GM12878 (cell line): Measurements from ENCODE around the gene AVL9. TPM values are rescaled to one million over a fixed set of nuclear protein-coding genes. Genes with fewer than 3 reads are reported as not detected.
A peak's percentile ranks its signal among the peaks of the same experiment; 100 is the strongest.

Source experiments
- CREB1 ChIP-seq: IDR thresholded peaks from 2 replicates; pipeline ENCODE4 v1.6.1; 2012; ENCODE audit warnings: low read depth, mild to moderate bottlenecking, inconsistent platforms
- DPF2 ChIP-seq: fragments of 450-650 bp; IDR thresholded peaks from 2 replicates; pipeline ENCODE4 v1.6.1; 2017; ENCODE audit warnings: mild to moderate bottlenecking
- E2F4 ChIP-seq: IDR thresholded peaks from 2 replicates; pipeline ENCODE4 v1.6.1; 2012; ENCODE audit warnings: low read depth, low read length, improper control_type of control experiment
- ETV6 ChIP-seq, 2 experiments: fragments of 450-650 bp in 1 of 2; IDR thresholded peaks in 1 of 2; conservative IDR thresholded peaks in 1 of 2; 2 replicates each; pipeline ENCODE4 v1.6.1; 2014; ENCODE audit warnings: antibody characterized with exemption in 1 of 2, borderline replicate concordance in 1 of 2, low read depth in 1 of 2, mild to moderate bottlenecking in 1 of 2, moderate library complexity in 1 of 2
- IRF4 ChIP-seq: IDR thresholded peaks from 2 replicates; pipeline ENCODE4 v1.6.1; 2011; ENCODE audit warnings: low read depth, low read length
- MEF2A ChIP-seq: IDR thresholded peaks from 2 replicates; pipeline ENCODE4 v1.6.1; 2011; ENCODE audit warnings: low read depth, mild to moderate bottlenecking, low read length, moderate library complexity; ENCODE audit not compliant: insufficient read depth
- NR2C1 ChIP-seq: fragments of 450-650 bp; IDR thresholded peaks from 2 replicates; pipeline ENCODE4 v1.6.1; 2017; ENCODE audit warnings: antibody characterized with exemption, mild to moderate bottlenecking, moderate library complexity
- NR2C2 ChIP-seq: IDR thresholded peaks from 2 replicates; pipeline ENCODE4 v1.6.1; 2011; ENCODE audit warnings: borderline replicate concordance, low read depth; ENCODE audit not compliant: control insufficient read depth, insufficient read length
- NRF1 ChIP-seq: conservative IDR thresholded peaks from 2 replicates; pipeline ENCODE4 v1.6.1; 2011; ENCODE audit warnings: mild to moderate bottlenecking, low read depth, low read length, improper control_type of control experiment
- POU2F2 ChIP-seq: IDR thresholded peaks from 3 replicates; pipeline ENCODE4 v1.6.1; 2011; ENCODE audit warnings: low read depth, mild to moderate bottlenecking, low read length, borderline replicate concordance
- RBBP5 ChIP-seq: fragments of 200-600 bp; sonication (generic); conservative IDR thresholded peaks from 2 replicates; pipeline ENCODE4 v1.6.1; 2016
- RELA ChIP-seq: fragments of 450-650 bp; IDR thresholded peaks from 2 replicates; pipeline ENCODE4 v1.8.0; 2014; ENCODE audit warnings: borderline replicate concordance; ENCODE audit not compliant: partially characterized antibody
- SMC3 ChIP-seq: IDR thresholded peaks from 2 replicates; pipeline ENCODE4 v1.6.1; 2011; ENCODE audit warnings: low read length, improper control_type of control experiment, borderline replicate concordance
- TBL1XR1 ChIP-seq: IDR thresholded peaks from 2 replicates; pipeline ENCODE4 v1.6.1; 2012; ENCODE audit warnings: low read depth, low read length, improper control_type of control experiment
- WRNIP1 ChIP-seq: IDR thresholded peaks from 2 replicates; pipeline ENCODE4 v1.6.1; 2011; ENCODE audit warnings: low read depth, low read length, improper control_type of control experiment, borderline replicate concordance
- ZBED1 ChIP-seq: IDR thresholded peaks from 2 replicates; pipeline ENCODE4 v1.6.1; 2016; ENCODE audit warnings: borderline replicate concordance
- polyA plus RNA-seq, 11 experiments: library from polyadenylated mRNA; depleted of rRNA in 4 of 11; unstranded in 6 of 11; stranded (reverse) in 5 of 11; fragments of >200 nt; fragmentation: Nextera tagmentation in 4 of 11; fragmentation: Illumina TruSeq in 1 of 11; extraction: Ambion mirVana in 4 of 11; extraction: Trizol in 1 of 11; gene quantifications; 1 replicate in 1 of 11; 2 replicates in 10 of 11; pipeline versions ENCODE4 v1.2.1 to v1.2.3, GENCODE V29; 2011 to 2016; ENCODE audit warnings: inconsistent platforms in 2 of 11, missing spikeins in 2 of 11, low read depth in 1 of 11
- total RNA-seq, 4 experiments: library from RNA; depleted of rRNA in 3 of 4; stranded (reverse); fragments of >200 nt in 3 of 4; fragmentation: Illumina TruSeq in 1 of 4; extraction: Trizol in 1 of 4; gene quantifications; 2 replicates each; pipeline versions ENCODE4 v1.2.1 to v1.2.3, GENCODE V29; 2013 to 2021
- TF ChIP-seq, protein P1 (sequence below): fragments of 450-650 bp; formaldehyde crosslinking; IDR thresholded peaks from 2 replicates; pipeline ENCODE4 v1.4.0; 2022; ENCODE audit warnings: mild to moderate bottlenecking, moderate library complexity
- TF ChIP-seq, protein P2 (sequence below): IDR thresholded peaks from 2 replicates; pipeline ENCODE4 v1.6.1; 2011; ENCODE audit warnings: low read depth, mild to moderate bottlenecking, low read length, moderate library complexity, borderline replicate concordance; ENCODE audit errors: extremely low read depth
- TF ChIP-seq, protein P3 (sequence below): fragments of 450-650 bp; IDR thresholded peaks from 2 replicates; pipeline ENCODE4 v1.6.1; 2017; ENCODE audit warnings: mild to moderate bottlenecking
- TF ChIP-seq, protein P4 (sequence below): fragments of 450-650 bp; IDR thresholded peaks from 2 replicates; pipeline ENCODE4 v1.6.1; 2018; ENCODE audit warnings: mild to moderate bottlenecking, low read depth, moderate library complexity; ENCODE audit not compliant: partially characterized antibody

Gene AVL9
- total and polyA plus RNA-seq, 10 of the 15 experiments (the other 5 are each of a cell fraction or from before 2014, with no cell fraction given), result 4.5 to 41.6 (median 20.1) TPM

DNA sequence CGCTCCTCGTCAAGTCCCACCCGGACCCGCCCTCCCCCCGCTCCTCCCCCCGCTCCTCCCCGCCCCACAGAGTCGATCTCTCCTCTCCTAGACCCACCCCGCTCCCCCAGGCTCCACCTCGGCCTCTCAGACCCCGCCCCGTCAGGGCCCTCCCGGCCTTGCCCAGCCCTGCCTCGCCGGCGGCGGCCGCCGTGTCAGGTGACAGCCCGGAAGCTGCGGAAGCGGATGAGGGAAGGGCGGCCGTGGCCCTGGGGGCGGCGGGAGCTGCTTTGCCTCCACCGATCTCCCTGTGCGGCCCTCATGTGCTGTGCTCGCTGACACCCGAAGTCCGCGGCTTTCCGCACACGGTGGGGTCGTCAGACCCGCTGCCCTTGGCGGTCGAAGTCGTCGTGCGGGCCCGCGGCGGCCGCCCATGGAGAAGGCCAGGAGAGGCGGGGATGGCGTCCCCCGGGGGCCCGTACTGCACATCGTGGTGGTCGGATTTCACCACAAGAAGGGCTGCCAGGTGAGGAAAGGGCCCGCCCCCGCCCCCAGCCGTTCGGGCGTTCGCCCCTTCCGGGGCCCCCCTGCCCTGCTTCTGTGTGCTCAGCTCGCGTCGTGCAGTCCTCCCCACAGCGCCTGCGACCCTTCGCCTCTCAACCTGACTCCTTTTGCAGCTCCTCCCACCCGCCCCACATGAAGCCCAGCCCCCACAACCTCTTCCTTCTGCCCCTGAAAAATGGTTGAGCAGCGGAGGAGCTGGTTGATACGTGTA is at the start of gene AVL9 (continued):
- TF ChIP-seq, protein P1, sequence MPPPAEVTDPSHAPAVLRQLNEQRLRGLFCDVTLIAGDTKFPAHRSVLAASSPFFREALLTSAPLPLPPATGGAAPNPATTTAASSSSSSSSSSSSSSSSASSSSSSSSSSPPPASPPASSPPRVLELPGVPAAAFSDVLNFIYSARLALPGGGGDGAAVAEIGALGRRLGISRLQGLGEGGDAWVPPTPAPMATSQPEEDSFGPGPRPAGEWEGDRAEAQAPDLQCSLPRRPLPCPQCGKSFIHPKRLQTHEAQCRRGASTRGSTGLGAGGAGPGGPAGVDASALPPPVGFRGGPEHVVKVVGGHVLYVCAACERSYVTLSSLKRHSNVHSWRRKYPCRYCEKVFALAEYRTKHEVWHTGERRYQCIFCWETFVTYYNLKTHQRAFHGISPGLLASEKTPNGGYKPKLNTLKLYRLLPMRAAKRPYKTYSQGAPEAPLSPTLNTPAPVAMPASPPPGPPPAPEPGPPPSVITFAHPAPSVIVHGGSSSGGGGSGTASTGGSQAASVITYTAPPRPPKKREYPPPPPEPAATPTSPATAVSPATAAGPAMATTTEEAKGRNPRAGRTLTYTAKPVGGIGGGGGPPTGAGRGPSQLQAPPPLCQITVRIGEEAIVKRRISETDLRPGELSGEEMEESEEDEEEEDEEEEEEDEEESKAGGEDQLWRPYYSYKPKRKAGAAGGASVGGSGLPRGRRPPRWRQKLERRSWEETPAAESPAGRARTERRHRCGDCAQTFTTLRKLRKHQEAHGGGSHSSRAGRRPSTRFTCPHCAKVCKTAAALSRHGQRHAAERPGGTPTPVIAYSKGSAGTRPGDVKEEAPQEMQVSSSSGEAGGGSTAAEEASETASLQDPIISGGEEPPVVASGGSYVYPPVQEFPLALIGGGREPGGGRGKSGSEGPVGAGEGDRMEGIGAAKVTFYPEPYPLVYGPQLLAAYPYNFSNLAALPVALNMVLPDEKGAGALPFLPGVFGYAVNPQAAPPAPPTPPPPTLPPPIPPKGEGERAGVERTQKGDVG, result no peak
- peak; percentile 29; the same call in 1 of the 2 replicates for TF ChIP-seq CREB1
- TF ChIP-seq WRNIP1, result no peak
- TF ChIP-seq MEF2A, result no peak
- TF ChIP-seq TBL1XR1, result no peak; the same call in 1 of the 2 replicates
- no peak for TF ChIP-seq SMC3
- TF ChIP-seq ETV6 (conservative IDR thresholded peaks at IDR 0.05 in 1 of 2, IDR thresholded peaks at IDR 0.05 in 1 of 2; ENCODE audit: borderline replicate concordance in 1 of 2, low read depth in 1 of 2), result peak in 1 of 2 experiments; percentile 48; a peak in 1 of 4 replicates
- TF ChIP-seq DPF2, result peak; percentile 89
- no peak for TF ChIP-seq RBBP5
- TF ChIP-seq, protein P2, sequence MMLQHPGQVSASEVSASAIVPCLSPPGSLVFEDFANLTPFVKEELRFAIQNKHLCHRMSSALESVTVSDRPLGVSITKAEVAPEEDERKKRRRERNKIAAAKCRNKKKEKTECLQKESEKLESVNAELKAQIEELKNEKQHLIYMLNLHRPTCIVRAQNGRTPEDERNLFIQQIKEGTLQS, result peak; percentile 49; the same call in 1 of the 2 replicates
- TF ChIP-seq RELA, result peak; percentile 64
- no peak for TF ChIP-seq E2F4
- TF ChIP-seq NRF1, result no peak
- no peak for TF ChIP-seq NR2C2
- TF ChIP-seq, protein P3, sequence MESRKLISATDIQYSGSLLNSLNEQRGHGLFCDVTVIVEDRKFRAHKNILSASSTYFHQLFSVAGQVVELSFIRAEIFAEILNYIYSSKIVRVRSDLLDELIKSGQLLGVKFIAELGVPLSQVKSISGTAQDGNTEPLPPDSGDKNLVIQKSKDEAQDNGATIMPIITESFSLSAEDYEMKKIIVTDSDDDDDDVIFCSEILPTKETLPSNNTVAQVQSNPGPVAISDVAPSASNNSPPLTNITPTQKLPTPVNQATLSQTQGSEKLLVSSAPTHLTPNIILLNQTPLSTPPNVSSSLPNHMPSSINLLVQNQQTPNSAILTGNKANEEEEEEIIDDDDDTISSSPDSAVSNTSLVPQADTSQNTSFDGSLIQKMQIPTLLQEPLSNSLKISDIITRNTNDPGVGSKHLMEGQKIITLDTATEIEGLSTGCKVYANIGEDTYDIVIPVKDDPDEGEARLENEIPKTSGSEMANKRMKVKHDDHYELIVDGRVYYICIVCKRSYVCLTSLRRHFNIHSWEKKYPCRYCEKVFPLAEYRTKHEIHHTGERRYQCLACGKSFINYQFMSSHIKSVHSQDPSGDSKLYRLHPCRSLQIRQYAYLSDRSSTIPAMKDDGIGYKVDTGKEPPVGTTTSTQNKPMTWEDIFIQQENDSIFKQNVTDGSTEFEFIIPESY, result no peak
- TF ChIP-seq, protein P4, sequence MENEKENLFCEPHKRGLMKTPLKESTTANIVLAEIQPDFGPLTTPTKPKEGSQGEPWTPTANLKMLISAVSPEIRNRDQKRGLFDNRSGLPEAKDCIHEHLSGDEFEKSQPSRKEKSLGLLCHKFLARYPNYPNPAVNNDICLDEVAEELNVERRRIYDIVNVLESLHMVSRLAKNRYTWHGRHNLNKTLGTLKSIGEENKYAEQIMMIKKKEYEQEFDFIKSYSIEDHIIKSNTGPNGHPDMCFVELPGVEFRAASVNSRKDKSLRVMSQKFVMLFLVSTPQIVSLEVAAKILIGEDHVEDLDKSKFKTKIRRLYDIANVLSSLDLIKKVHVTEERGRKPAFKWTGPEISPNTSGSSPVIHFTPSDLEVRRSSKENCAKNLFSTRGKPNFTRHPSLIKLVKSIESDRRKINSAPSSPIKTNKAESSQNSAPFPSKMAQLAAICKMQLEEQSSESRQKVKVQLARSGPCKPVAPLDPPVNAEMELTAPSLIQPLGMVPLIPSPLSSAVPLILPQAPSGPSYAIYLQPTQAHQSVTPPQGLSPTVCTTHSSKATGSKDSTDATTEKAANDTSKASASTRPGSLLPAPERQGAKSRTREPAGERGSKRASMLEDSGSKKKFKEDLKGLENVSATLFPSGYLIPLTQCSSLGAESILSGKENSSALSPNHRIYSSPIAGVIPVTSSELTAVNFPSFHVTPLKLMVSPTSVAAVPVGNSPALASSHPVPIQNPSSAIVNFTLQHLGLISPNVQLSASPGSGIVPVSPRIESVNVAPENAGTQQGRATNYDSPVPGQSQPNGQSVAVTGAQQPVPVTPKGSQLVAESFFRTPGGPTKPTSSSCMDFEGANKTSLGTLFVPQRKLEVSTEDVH, result no peak
- TF ChIP-seq ZBED1, result no peak
- TF ChIP-seq POU2F2, result peak; percentile 63; the same call in 1 of the 3 replicates
- peak; percentile 37 for TF ChIP-seq NR2C1
- no peak for TF ChIP-seq IRF4
